Liver (tissue), 3 donors: ENCODE data around the gene LARGE1.

Experiments used
- FOXA1 ChIP-seq: IDR thresholded peaks from 2 replicates; pipeline ENCODE4 v1.6.1; 2016; ENCODE audit warnings: antibody characterized with exemption
- FOXA2 ChIP-seq: IDR thresholded peaks from 2 replicates; pipeline ENCODE4 v1.6.1; 2016; ENCODE audit warnings: antibody characterized with exemption
- GABPA ChIP-seq, 2 donors: IDR thresholded peaks in 1 of 2; conservative IDR thresholded peaks in 1 of 2; 2 replicates each; pipeline ENCODE4 v1.6.1; 2016; ENCODE audit warnings: antibody characterized with exemption in 2 of 2, mild to moderate bottlenecking in 1 of 2, moderate library complexity in 1 of 2
- HNF4G ChIP-seq: IDR thresholded peaks from 2 replicates; pipeline ENCODE4 v1.6.1; 2016; ENCODE audit warnings: antibody characterized with exemption
- JUND ChIP-seq, 2 donors: IDR thresholded peaks; 2 replicates each; pipeline ENCODE4 v1.6.1; 2016; ENCODE audit warnings: antibody characterized with exemption in 2 of 2
- RAD21 ChIP-seq, 2 donors: IDR thresholded peaks; 2 replicates each; pipeline ENCODE4 v1.6.1; 2016; ENCODE audit warnings: antibody characterized with exemption in 2 of 2, mild to moderate bottlenecking in 2 of 2
- RXRA ChIP-seq, 2 donors: IDR thresholded peaks; 2 replicates each; pipeline ENCODE4 v1.6.1; 2017 to 2018; ENCODE audit warnings: antibody characterized with exemption in 2 of 2, mild to moderate bottlenecking in 1 of 2
- SP1 ChIP-seq: IDR thresholded peaks from 2 replicates; pipeline ENCODE4 v1.6.1; 2018; ENCODE audit warnings: antibody characterized with exemption, mild to moderate bottlenecking
- TAF1 ChIP-seq: conservative IDR thresholded peaks from 2 replicates; pipeline ENCODE4 v1.6.1; 2016; ENCODE audit warnings: antibody characterized with exemption, mild to moderate bottlenecking
- YY1 ChIP-seq: IDR thresholded peaks from 2 replicates; pipeline ENCODE4 v1.6.1; 2016; ENCODE audit warnings: antibody characterized with exemption, mild to moderate bottlenecking
- TF ChIP-seq, protein P1 (sequence below): fragments of 150-350 bp; IDR thresholded peaks from 2 replicates; pipeline ENCODE4 v1.5.1; 2017; ENCODE audit warnings: improper control_type of control experiment, low read depth, low read length; ENCODE audit not compliant: missing input control
- TF ChIP-seq, protein P2 (sequence below): IDR thresholded peaks from 2 replicates; pipeline ENCODE4 v1.6.1; 2016; ENCODE audit warnings: antibody characterized with exemption
- TF ChIP-seq, protein P3 (sequence below): IDR thresholded peaks from 2 replicates; pipeline ENCODE4 v1.6.1; 2016; ENCODE audit warnings: antibody characterized with exemption, mild to moderate bottlenecking
- TF ChIP-seq, protein P4 (sequence below): IDR thresholded peaks from 2 replicates; pipeline ENCODE4 v1.6.1; 2016; ENCODE audit warnings: antibody characterized with exemption
- donor health status: healthy.
- donor health status: healthy.

DNA sequence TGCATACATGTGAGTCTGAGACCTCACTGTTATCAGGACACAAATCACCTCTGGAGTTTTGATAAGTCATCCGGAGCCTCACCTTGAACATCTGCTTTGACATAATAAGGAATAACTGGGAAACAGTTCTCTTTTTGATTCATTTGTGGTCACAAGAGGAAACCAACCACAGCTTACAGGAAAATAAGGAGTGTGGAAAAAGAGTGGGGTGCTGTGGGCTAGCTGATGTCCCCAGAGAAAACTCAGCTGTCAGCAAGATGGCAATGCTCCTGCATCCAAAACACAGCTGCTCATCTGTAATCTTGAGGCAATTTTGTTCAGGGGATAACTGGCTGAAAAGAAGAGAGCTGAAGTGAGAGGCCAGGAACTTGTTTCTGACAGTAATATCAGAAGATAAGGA is 445.7 kb downstream of the LARGE1 start:
- TF ChIP-seq, protein P1, sequence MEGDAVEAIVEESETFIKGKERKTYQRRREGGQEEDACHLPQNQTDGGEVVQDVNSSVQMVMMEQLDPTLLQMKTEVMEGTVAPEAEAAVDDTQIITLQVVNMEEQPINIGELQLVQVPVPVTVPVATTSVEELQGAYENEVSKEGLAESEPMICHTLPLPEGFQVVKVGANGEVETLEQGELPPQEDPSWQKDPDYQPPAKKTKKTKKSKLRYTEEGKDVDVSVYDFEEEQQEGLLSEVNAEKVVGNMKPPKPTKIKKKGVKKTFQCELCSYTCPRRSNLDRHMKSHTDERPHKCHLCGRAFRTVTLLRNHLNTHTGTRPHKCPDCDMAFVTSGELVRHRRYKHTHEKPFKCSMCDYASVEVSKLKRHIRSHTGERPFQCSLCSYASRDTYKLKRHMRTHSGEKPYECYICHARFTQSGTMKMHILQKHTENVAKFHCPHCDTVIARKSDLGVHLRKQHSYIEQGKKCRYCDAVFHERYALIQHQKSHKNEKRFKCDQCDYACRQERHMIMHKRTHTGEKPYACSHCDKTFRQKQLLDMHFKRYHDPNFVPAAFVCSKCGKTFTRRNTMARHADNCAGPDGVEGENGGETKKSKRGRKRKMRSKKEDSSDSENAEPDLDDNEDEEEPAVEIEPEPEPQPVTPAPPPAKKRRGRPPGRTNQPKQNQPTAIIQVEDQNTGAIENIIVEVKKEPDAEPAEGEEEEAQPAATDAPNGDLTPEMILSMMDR = no peak
- no peak for TF ChIP-seq RAD21 (IDR thresholded peaks at IDR 0.05)
- TF ChIP-seq, protein P2, sequence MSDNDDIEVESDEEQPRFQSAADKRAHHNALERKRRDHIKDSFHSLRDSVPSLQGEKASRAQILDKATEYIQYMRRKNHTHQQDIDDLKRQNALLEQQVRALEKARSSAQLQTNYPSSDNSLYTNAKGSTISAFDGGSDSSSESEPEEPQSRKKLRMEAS = no peak
- no peak for TF ChIP-seq SP1
- no peak for TF ChIP-seq GABPA (IDR thresholded peaks at IDR 0.05 in 1 of 2, conservative IDR thresholded peaks at IDR 0.05 in 1 of 2)
- no peak for TF ChIP-seq YY1
- no peak for TF ChIP-seq HNF4G
- no peak for TF ChIP-seq TAF1
- TF ChIP-seq JUND (IDR thresholded peaks at IDR 0.05) = no peak
- TF ChIP-seq, protein P3, sequence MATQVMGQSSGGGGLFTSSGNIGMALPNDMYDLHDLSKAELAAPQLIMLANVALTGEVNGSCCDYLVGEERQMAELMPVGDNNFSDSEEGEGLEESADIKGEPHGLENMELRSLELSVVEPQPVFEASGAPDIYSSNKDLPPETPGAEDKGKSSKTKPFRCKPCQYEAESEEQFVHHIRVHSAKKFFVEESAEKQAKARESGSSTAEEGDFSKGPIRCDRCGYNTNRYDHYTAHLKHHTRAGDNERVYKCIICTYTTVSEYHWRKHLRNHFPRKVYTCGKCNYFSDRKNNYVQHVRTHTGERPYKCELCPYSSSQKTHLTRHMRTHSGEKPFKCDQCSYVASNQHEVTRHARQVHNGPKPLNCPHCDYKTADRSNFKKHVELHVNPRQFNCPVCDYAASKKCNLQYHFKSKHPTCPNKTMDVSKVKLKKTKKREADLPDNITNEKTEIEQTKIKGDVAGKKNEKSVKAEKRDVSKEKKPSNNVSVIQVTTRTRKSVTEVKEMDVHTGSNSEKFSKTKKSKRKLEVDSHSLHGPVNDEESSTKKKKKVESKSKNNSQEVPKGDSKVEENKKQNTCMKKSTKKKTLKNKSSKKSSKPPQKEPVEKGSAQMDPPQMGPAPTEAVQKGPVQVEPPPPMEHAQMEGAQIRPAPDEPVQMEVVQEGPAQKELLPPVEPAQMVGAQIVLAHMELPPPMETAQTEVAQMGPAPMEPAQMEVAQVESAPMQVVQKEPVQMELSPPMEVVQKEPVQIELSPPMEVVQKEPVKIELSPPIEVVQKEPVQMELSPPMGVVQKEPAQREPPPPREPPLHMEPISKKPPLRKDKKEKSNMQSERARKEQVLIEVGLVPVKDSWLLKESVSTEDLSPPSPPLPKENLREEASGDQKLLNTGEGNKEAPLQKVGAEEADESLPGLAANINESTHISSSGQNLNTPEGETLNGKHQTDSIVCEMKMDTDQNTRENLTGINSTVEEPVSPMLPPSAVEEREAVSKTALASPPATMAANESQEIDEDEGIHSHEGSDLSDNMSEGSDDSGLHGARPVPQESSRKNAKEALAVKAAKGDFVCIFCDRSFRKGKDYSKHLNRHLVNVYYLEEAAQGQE = no peak
- no peak for TF ChIP-seq FOXA1
- TF ChIP-seq RXRA (IDR thresholded peaks at IDR 0.05) = no peak
- no peak for TF ChIP-seq FOXA2
- TF ChIP-seq, protein P4, sequence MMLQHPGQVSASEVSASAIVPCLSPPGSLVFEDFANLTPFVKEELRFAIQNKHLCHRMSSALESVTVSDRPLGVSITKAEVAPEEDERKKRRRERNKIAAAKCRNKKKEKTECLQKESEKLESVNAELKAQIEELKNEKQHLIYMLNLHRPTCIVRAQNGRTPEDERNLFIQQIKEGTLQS = no peak
